ENCODE measurements around the gene ACTR1A.
"Not testable (repeated sequence)": the region's sequence is repeated elsewhere in the genome, so short reads cannot be mapped to it uniquely, and the experiment has no call there.

The ACTR1A gene

GRCh38 chr10:102514487-102515311, 12.2 kb upstream of the ACTR1A start:
- no peak for DNase-seq

DNA sequence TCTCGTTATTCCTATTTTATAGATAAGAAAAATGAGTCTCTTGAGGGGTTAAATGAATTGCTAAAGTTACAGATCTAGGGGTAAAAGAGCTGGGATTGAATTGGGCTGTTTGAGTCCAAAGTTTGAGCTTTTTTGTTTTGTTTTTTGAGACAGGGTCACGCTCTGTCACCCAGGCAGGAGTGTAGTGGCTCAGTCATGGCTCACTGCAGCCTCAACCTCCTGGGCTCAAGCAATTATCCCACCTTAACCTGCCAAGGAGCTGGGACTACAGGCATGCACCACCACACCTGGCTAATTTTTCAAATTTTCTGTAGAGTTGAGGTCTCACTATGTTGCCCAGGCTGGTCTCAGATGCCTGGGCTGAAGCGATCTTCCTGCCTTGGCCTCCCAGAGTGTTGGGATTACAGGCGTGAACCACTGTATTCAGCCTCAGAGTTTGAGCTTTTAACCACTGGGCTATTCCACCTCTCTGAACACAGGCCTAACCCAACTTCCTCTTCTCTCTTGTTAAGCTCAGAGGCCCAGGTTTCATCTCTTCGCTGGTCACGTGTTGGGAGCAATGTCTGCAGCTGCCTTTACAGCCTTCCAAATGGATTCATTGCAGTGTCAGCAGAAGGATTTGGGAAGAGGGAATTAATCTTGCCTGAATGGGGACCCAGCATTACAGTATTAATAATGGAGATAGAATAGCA, 9.2 kb upstream of the ACTR1A start:
- DNase-seq, result no peak

- no peak for DNase-seq
These were observed 6.9 kb upstream of the ACTR1A start for GRCh38 chr10:102509387-102509786.

GRCh38 chr10:102508506-102508905, 6.0 kb upstream of the ACTR1A start:
- DNase-seq, result no peak

- DNase-seq, result no peak
These were observed 5.0 kb upstream of the ACTR1A start for GRCh38 chr10:102507521-102507920.

GRCh38 chr10:102505462-102506115, 3.1 kb upstream of the ACTR1A start:
- no peak for DNase-seq

GRCh38 chr10:102504976-102505300, 2.4 kb upstream of the ACTR1A start:
- no peak for DNase-seq

- peak in 1 of 4 experiments; percentile 34 for DNase-seq
These were observed 1.9 kb upstream of the ACTR1A start for GRCh38 chr10:102504179-102504975.

DNA sequence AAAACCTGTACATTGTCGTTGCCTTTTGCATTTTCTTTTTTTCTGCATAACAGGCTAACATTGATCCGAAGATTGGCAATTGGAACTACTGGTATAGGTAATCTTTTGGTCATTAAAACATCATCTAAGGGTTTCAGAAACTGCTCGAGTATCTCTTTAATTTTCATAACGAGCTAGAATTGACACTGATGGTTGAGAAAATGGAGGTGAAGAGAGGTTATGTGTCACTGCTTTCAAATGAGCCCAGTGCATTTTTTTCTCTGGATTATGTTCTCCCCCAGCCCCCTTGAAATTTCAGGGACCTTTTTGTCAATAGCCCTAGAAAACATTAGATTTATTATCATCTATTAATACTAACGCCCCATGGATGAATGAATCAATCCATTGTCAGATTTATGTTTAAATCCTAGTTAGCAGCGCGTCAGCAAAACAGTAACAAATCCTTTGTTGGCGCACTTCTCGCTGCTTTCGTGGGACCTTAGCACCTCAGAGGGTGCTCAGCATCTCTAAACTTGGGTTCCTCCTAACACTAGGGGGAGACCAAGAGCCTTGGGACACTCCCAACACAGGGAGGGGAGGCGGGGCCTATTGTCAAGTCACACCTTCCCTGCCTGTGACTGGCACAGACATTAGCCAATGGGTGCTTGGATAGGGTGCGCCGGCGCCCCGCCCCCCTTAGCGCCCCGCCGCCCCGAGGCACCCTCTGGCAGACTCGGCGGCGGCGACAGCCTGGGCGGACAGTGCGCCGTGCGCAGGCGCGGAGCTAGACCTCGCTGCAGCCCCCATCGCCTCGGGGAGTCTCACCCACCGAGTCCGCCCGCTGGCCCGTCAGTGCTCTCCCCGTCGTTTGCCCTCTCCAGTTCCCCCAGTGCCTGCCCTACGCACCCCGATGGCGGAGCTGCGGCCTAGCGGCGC, 1.0 kb upstream of the ACTR1A start, which contains the start of gene SUFU:
SUFU (plus strand) TSS at position 709 of the 915 bp plus-strand sequence; CDS start at position 890, 181 bp downstream.
- DNase-seq, result peak; percentile 90 to 95 (median 94)

DNA sequence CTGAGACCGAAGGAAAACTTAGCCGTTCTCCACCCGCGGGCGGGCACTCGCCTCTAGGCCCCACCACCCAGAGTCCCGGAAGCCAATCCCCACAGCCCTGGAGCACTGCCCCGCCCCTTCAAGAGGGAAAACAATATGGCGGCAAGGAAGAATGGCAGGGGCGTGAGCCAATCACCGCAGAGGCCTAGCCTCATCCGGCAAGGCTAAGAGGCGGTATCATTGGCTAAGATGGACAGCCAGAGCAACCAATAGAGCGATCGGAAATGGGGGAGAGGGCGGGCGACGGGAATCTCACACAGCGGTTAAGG, 529 bp downstream of the ACTR1A start:
- peak; percentile 87 to 97 (median 94) for DNase-seq

DNA sequence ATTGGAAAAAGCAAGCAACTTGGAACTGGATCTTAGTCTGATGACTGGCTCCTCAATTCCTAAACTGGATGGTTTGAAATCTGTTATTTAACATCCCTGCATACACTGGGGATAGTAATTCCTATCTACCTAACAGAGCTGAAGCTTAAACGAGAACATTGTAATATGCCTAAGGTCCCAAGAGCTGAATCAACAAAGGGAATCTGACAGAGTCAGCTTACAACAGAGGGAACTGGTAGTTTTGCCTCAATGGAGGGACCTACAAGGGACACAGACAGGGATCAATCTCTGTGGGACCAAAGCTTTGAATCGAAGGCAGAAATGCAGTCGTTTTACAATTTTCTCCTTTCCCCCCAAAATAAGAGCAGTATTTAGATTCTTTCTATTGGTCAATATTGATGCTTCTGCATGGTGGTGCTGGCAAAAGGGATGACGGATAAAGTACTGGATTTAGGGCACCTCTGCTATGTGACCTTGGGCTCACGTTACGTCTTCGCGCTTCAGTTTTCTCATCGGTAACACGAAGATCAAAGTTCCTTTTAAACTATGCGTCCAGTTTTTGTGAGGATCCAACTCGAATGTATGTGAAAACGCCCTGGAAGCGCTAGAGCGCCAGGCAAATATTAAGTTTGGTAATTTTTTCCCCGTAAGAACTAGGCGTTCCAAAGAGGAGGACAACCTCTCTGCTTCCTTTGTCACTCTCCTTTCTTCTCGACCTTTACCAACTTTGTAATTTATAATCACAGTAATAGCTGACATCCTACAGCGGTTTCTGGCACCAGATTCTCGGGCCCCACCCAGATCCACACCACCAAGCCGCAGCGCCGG, 1.1 kb downstream of the ACTR1A start:
- no peak for DNase-seq

- DNase-seq, result not testable (repeated sequence)
These were observed 1.8 kb downstream of the ACTR1A start for GRCh38 chr10:102500686-102501085.

GRCh38 chr10:102499356-102499755, 3.2 kb downstream of the ACTR1A start:
- DNase-seq, result no peak

- DNase-seq, result no peak
These were observed 5.0 kb downstream of the ACTR1A start for GRCh38 chr10:102497545-102497944.

- DNase-seq, result no peak
These were observed 8.7 kb downstream of the ACTR1A start for GRCh38 chr10:102493771-102494170.

- no peak for DNase-seq
These were observed 9.5 kb downstream of the ACTR1A start for GRCh38 chr10:102492983-102493382.

DNA sequence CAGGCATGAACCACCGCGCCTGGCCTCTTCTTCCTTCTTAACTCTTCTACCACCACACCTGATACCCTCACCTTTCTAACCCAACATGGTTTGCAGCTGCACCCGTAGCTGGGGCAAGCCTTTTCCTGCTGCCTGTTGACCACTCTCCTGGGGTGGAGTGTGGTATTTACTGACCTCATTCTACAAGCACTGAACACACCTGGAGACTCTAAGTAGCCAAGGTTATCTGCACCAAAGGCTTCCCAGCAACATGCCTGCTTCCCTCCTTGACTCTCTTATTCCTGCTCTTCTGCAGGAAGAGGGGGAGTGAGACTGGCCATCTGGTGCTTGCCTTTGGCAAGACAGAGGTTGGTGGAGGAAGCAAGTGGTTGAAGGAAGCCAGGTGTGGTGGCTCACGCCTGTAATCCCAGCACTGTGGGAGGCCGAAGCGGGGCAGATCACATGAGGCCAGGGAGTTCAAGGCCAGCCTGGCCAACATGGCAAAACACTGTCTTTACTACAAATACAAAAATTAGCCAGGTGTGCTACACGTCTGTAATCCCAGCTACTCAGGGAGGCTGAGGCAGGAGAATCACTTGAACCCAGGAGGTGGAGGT, 10.1 kb downstream of the ACTR1A start:
- DNase-seq, result no peak

DNA sequence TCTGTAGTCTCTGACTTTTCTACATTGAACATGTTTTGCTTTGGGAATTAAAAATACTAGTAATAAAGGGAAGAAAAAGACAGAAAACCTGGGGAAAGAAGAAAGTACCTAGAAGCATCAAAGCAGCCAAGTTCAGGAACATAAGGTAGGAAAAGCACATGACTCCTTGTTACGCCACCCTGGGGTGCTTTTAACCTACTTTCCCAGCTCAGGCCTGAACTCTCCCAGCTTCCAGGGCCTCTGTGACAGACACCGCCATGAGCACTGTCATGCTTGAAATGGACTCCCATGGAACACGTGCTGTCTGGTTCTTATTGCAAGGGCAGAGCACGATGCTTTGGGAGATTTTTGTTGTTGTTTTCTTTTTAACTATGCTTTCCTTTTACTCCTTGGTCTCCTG, 11.4 kb downstream of the ACTR1A start:
- DNase-seq, result no peak

- no peak for DNase-seq
These were observed 17.3 kb downstream of the ACTR1A start for GRCh38 chr10:102485093-102485784.

- no peak for DNase-seq
These were observed 18.5 kb downstream of the ACTR1A start for GRCh38 chr10:102484021-102484420.
